ENCODE results near the gene PATL2.
A peak's percentile ranks its signal among the peaks of the same experiment; 100 is the strongest.
"Not testable (repeated sequence)": the region's sequence is repeated elsewhere in the genome, so short reads cannot be mapped to it uniquely, and the experiment has no call there.

Gene PATL2

GRCh38 chr15:44682809-44683682, 28.1 kb downstream of the PATL2 start:
- not testable (repeated sequence) for DNase-seq

- no peak for DNase-seq
Observed at GRCh38 chr15:44682211-44682610, 28.9 kb downstream of the PATL2 start.

- no peak for DNase-seq
Observed at GRCh38 chr15:44676676-44677075, 34.4 kb downstream of the PATL2 start.

- DNase-seq: no peak
Observed at GRCh38 chr15:44675911-44676310, 35.2 kb downstream of the PATL2 start.

GRCh38 chr15:44673639-44674038, 37.5 kb downstream of the PATL2 start:
- DNase-seq: no peak

GRCh38 chr15:44670087-44670950, 40.8 kb downstream of the PATL2 start:
- no peak for DNase-seq

GRCh38 chr15:44668921-44669320, 42.2 kb downstream of the PATL2 start:
- DNase-seq: no peak

GRCh38 chr15:44667039-44667360, 44.1 kb downstream of the PATL2 start:
- DNase-seq: no peak

GRCh38 chr15:44666210-44667038, 44.7 kb downstream of the PATL2 start:
- no peak for DNase-seq

GRCh38 chr15:44663410-44664308, 47.5 kb downstream of the PATL2 start, which contains the start of gene SPG11:
Gene SPG11 (minus strand): TSS chr15:44663662. CDS start chr15:44663647, 15 bp downstream.
- DNase-seq: peak; percentile 83

GRCh38 chr15:44662478-44663409, 48.4 kb downstream of the PATL2 start:
- DNase-seq: no peak

- no peak for DNase-seq
Observed at GRCh38 chr15:44661576-44661975, 49.5 kb downstream of the PATL2 start.

- no peak for DNase-seq
Observed at GRCh38 chr15:44659056-44659455, 52.1 kb downstream of the PATL2 start.

- DNase-seq: no peak
Observed at GRCh38 chr15:44657378-44657777, 53.7 kb downstream of the PATL2 start.

GRCh38 chr15:44656913-44657312, 54.2 kb downstream of the PATL2 start:
- DNase-seq: no peak

GRCh38 chr15:44656298-44656697, 54.8 kb downstream of the PATL2 start:
- DNase-seq: no peak

- no peak for DNase-seq
Observed at GRCh38 chr15:44654858-44655257, 56.3 kb downstream of the PATL2 start.

- no peak for DNase-seq
Observed at GRCh38 chr15:44647637-44648036, 63.5 kb downstream of the PATL2 start.

GRCh38 chr15:44647036-44647435, 64.1 kb downstream of the PATL2 start:
- DNase-seq: no peak

- no peak for DNase-seq
Observed at GRCh38 chr15:44646460-44646859, 64.7 kb downstream of the PATL2 start.

- no peak for DNase-seq
Observed at GRCh38 chr15:44641651-44642050, 69.5 kb downstream of the PATL2 start.

All from NCI-H1694 (cell line).